Measurements from ENCODE around the gene EIF2S2.

EIF2S2 gene

GRCh38 chr20:34093895-34094294 is 18.1 kb downstream of the EIF2S2 start:
- H3K4me3 ChIP-seq (ENCODE audit: insufficient read depth in 1 of 2, low read depth in 1 of 2, low read length in 2 of 2) = no peak overlapping the region
- H3K27ac ChIP-seq (ENCODE audit: low read length, poor library complexity, severe bottlenecking) = no peak overlapping the region
- H3K4me2 ChIP-seq (ENCODE audit: low read length, poor library complexity, severe bottlenecking) = no peak overlapping the region
- H3K23ac ChIP-seq (ENCODE audit: low read length in 2 of 2) = no peak overlapping the region
- no peak overlapping the region for H2AFZ ChIP-seq (ENCODE audit: low read depth, low read length)
- no peaks in the 10 kb centered on the region for H3K27me3 ChIP-seq (ENCODE audit: control insufficient read depth in 1 of 2, insufficient read depth in 1 of 2, low read length in 2 of 2)
- no peak overlapping the region for H2AK5ac ChIP-seq (ENCODE audit: low read length, severe bottlenecking)
- no peaks in the 10 kb centered on the region for H3K4me1 ChIP-seq (ENCODE audit: control insufficient read depth, insufficient read depth, low read depth, low read length)
- peaks cover 41 to 97% of the 10 kb centered on the region in 2 experiments for H3K36me3 ChIP-seq (ENCODE audit: control insufficient read depth in 1 of 2, insufficient read depth in 2 of 2, low read depth in 1 of 2, low read length in 2 of 2)
- H4K91ac ChIP-seq (ENCODE audit: low read length) = no peak overlapping the region
- H3K79me1 ChIP-seq (replicated peaks; ENCODE audit: low read length, poor library complexity, severe bottlenecking) = peaks cover 16% of the 10 kb centered on the region
- WGBS = 100% methylated on average over 1 of the region's 2 CpGs
- no peak overlapping the region for H3K4ac ChIP-seq (ENCODE audit: low read depth in 1 of 2, low read length in 2 of 2)
- no peak overlapping the region for H4K8ac ChIP-seq (ENCODE audit: low read length)
- H2BK5ac ChIP-seq (ENCODE audit: low read depth, low read length, poor library complexity, severe bottlenecking) = no peak overlapping the region
- H3K9me3 ChIP-seq (ENCODE audit: control insufficient read depth, low read length) = no peaks in the 10 kb centered on the region
- H2BK12ac ChIP-seq (ENCODE audit: low read length in 2 of 2) = no peak overlapping the region
- no peak for DNase-seq
- no peak overlapping the region for H2BK120ac ChIP-seq (ENCODE audit: low read depth, low read length)
- no peak overlapping the region for H3K18ac ChIP-seq (ENCODE audit: low read depth in 1 of 2, low read length in 2 of 2)
- no peak overlapping the region for H3K9ac ChIP-seq (ENCODE audit: low read length)
- H3K14ac ChIP-seq (ENCODE audit: low read length in 2 of 2) = no peak overlapping the region
- H2BK15ac ChIP-seq (ENCODE audit: low read depth, poor library complexity, severe bottlenecking) = no peak overlapping the region

GRCh38 chr20:34091637-34092200 is 20.3 kb downstream of the EIF2S2 start:
- WGBS = no CpG with 5 or more reads among the region's 6 CpGs
- Histone ChIP-seq H2BK12ac (ENCODE audit: low read length in 2 of 2) (no peak overlapping the region), H4K91ac (ENCODE audit: low read length) (no peak overlapping the region), H2AK5ac (ENCODE audit: low read length, severe bottlenecking) (no peak overlapping the region), H2BK120ac (ENCODE audit: low read depth, low read length) (no peak overlapping the region), H3K79me1 (replicated peaks; ENCODE audit: low read length, poor library complexity, severe bottlenecking) (peaks cover 21% of the 10 kb centered on the region), H3K18ac (ENCODE audit: low read depth in 1 of 2, low read length in 2 of 2) (no peak overlapping the region), H3K9me3 (ENCODE audit: control insufficient read depth, low read length) (no peaks in the 10 kb centered on the region), H3K27ac (ENCODE audit: low read length, poor library complexity, severe bottlenecking) (no peak overlapping the region), H4K8ac (ENCODE audit: low read length) (no peak overlapping the region), H3K4ac (ENCODE audit: low read depth in 1 of 2, low read length in 2 of 2) (no peak overlapping the region), H2AFZ (ENCODE audit: low read depth, low read length) (no peak overlapping the region), H3K4me3 (ENCODE audit: insufficient read depth in 1 of 2, low read depth in 1 of 2, low read length in 2 of 2) (no peak overlapping the region), H3K23ac (ENCODE audit: low read length in 2 of 2) (no peak overlapping the region), H2BK5ac (ENCODE audit: low read depth, low read length, poor library complexity, severe bottlenecking) (no peak overlapping the region), H3K4me2 (ENCODE audit: low read length, poor library complexity, severe bottlenecking) (no peak overlapping the region), H3K27me3 (ENCODE audit: control insufficient read depth in 1 of 2, insufficient read depth in 1 of 2, low read length in 2 of 2) (no peaks in the 10 kb centered on the region), H3K36me3 (ENCODE audit: control insufficient read depth in 1 of 2, insufficient read depth in 2 of 2, low read depth in 1 of 2, low read length in 2 of 2) (peaks cover 53 to 92% of the 10 kb centered on the region in 2 experiments), H2BK15ac (ENCODE audit: low read depth, poor library complexity, severe bottlenecking) (no peak overlapping the region), H3K9ac (ENCODE audit: low read length) (no peak overlapping the region), H3K4me1 (ENCODE audit: control insufficient read depth, insufficient read depth, low read depth, low read length) (no peaks in the 10 kb centered on the region), H3K14ac (ENCODE audit: low read length in 2 of 2) (no peak overlapping the region)
- no peak for DNase-seq

- Histone ChIP-seq H2AK5ac (ENCODE audit: low read length, severe bottlenecking) (no peak overlapping the region), H3K9me3 (ENCODE audit: control insufficient read depth, low read length) (no peaks in the 10 kb centered on the region), H3K4ac (ENCODE audit: low read depth in 1 of 2, low read length in 2 of 2) (no peak overlapping the region), H4K8ac (ENCODE audit: low read length) (no peak overlapping the region), H3K9ac (ENCODE audit: low read length) (no peak overlapping the region), H3K79me1 (replicated peaks; ENCODE audit: low read length, poor library complexity, severe bottlenecking) (peaks cover 20% of the 10 kb centered on the region), H4K91ac (ENCODE audit: low read length) (no peak overlapping the region), H2AFZ (ENCODE audit: low read depth, low read length) (no peak overlapping the region), H3K4me1 (ENCODE audit: control insufficient read depth, insufficient read depth, low read depth, low read length) (no peaks in the 10 kb centered on the region), H2BK120ac (ENCODE audit: low read depth, low read length) (no peak overlapping the region), H3K18ac (ENCODE audit: low read depth in 1 of 2, low read length in 2 of 2) (no peak overlapping the region), H3K14ac (ENCODE audit: low read length in 2 of 2) (no peak overlapping the region), H2BK15ac (ENCODE audit: low read depth, poor library complexity, severe bottlenecking) (no peak overlapping the region), H2BK12ac (ENCODE audit: low read length in 2 of 2) (no peak overlapping the region), H2BK5ac (ENCODE audit: low read depth, low read length, poor library complexity, severe bottlenecking) (no peak overlapping the region), H3K4me2 (ENCODE audit: low read length, poor library complexity, severe bottlenecking) (no peak overlapping the region), H3K27ac (ENCODE audit: low read length, poor library complexity, severe bottlenecking) (no peak overlapping the region), H3K23ac (ENCODE audit: low read length in 2 of 2) (no peak overlapping the region), H3K36me3 (ENCODE audit: control insufficient read depth in 1 of 2, insufficient read depth in 2 of 2, low read depth in 1 of 2, low read length in 2 of 2) (peaks cover 48 to 92% of the 10 kb centered on the region in 2 experiments), H3K4me3 (ENCODE audit: insufficient read depth in 1 of 2, low read depth in 1 of 2, low read length in 2 of 2) (no peak overlapping the region), H3K27me3 (ENCODE audit: control insufficient read depth in 1 of 2, insufficient read depth in 1 of 2, low read length in 2 of 2) (no peaks in the 10 kb centered on the region)
- DNase-seq = no peak
- WGBS = 100% methylated on average over 2 of the region's 2 CpGs
Observed at GRCh38 chr20:34090645-34091044, 21.4 kb downstream of the EIF2S2 start.

DNA sequence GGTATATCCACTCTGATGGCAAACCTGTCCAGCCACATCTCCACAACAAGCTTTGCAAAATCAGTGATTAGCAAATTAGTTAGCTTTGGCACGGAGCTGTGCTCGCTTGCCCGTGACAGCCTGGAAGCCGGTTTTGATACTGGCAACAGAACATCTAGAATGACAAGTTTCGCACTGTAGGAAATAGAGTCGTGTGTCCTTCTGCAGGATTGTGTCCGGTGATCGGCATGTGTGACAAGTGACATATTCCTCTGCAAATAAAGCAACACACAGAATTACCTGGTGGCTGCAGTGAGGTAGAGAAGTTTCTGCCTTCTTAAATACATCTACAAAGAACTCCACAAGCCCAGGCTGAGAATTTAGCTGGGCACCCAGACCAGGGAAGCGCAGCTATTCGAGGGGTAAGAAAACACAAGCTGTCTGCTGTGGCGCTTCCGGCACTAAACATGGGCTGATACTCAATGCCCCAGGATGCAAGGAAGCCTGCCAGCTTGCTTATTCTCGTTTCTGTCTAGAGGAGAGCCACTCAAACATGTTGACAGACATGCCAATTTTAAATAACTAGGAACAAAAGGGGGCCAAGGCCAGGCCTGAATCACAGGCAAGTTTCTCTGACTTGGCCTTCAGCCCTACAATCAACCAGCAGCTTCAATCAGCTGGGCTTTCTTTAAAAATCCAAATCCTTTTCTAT is 22.2 kb downstream of the EIF2S2 start:
- Histone ChIP-seq H3K9ac (ENCODE audit: low read length) (no peak overlapping the region), H3K23ac (ENCODE audit: low read length in 2 of 2) (no peak overlapping the region), H3K4me1 (ENCODE audit: control insufficient read depth, insufficient read depth, low read depth, low read length) (no peaks in the 10 kb centered on the region), H3K4me2 (ENCODE audit: low read length, poor library complexity, severe bottlenecking) (no peak overlapping the region), H2BK12ac (ENCODE audit: low read length in 2 of 2) (no peak overlapping the region), H4K8ac (ENCODE audit: low read length) (no peak overlapping the region), H3K79me1 (replicated peaks; ENCODE audit: low read length, poor library complexity, severe bottlenecking) (peaks cover 23% of the 10 kb centered on the region), H3K27ac (ENCODE audit: low read length, poor library complexity, severe bottlenecking) (no peak overlapping the region), H2BK15ac (ENCODE audit: low read depth, poor library complexity, severe bottlenecking) (no peak overlapping the region), H3K18ac (ENCODE audit: low read depth in 1 of 2, low read length in 2 of 2) (no peak overlapping the region), H3K14ac (ENCODE audit: low read length in 2 of 2) (no peak overlapping the region), H2BK120ac (ENCODE audit: low read depth, low read length) (no peak overlapping the region), H2AFZ (ENCODE audit: low read depth, low read length) (no peak overlapping the region), H3K36me3 (ENCODE audit: control insufficient read depth in 1 of 2, insufficient read depth in 2 of 2, low read depth in 1 of 2, low read length in 2 of 2) (peaks cover 50 to 89% of the 10 kb centered on the region in 2 experiments), H3K9me3 (ENCODE audit: control insufficient read depth, low read length) (no peaks in the 10 kb centered on the region), H3K27me3 (ENCODE audit: control insufficient read depth in 1 of 2, insufficient read depth in 1 of 2, low read length in 2 of 2) (no peaks in the 10 kb centered on the region), H3K4me3 (ENCODE audit: insufficient read depth in 1 of 2, low read depth in 1 of 2, low read length in 2 of 2) (no peak overlapping the region), H2AK5ac (ENCODE audit: low read length, severe bottlenecking) (no peak overlapping the region), H4K91ac (ENCODE audit: low read length) (no peak overlapping the region), H2BK5ac (ENCODE audit: low read depth, low read length, poor library complexity, severe bottlenecking) (no peak overlapping the region), H3K4ac (ENCODE audit: low read depth in 1 of 2, low read length in 2 of 2) (no peak overlapping the region)
- DNase-seq = no peak
- 99% methylated on average over 12 of the region's 13 CpGs for WGBS
